Loucy (cell line): ENCODE measurements around the gene ACSM4.

ENCODE experiments used
- CTCF ChIP-seq: fragments of 200-600 bp; sonication (generic); conservative IDR thresholded peaks from 2 replicates; pipeline ENCODE4 v1.5.1; 2014; ENCODE audit warnings: mild to moderate bottlenecking, antibody characterized with exemption, low read length
- EZH2phosphoT487 ChIP-seq: fragments of 200-600 bp; IDR thresholded peaks from 2 replicates; pipeline ENCODE4 v1.6.1; 2018; ENCODE audit warnings: antibody characterized with exemption, mild to moderate bottlenecking, moderate library complexity, borderline replicate concordance

DNA sequence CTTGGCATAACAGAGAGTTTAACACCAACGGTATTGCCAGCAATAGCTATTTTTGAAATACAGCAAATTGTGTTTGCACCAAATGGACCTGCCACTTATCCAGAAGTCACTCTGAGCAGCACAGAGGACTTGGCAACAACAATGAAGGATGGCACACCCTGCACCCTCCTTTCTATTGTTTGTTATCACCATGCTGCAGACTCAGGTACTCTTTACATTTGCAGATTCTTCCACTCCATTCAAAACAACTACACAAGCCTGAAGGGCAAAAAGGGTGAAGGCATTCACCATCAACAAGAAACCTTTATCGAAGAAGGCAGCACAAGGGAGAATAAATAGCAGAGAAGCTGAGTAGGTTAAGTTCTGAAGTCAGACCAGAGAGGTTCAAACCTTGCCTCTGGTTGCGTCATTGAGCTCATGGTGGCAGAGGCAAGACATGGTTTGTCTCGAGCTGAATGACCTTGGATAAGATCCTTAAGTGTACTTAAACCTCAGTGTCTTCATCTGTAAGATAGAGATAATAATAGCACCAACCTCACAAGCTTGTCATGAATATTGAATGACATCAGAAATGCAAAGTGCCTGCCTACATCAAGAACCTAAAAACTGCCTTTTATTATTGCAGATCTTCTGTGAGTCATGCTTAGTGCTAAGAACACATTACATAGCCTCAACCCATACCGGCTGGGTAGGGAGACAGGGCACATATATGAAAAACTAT, 1.4 kb upstream of the ACSM4 start:
- no peak for TF ChIP-seq CTCF
- no peak for TF ChIP-seq EZH2phosphoT487
